Adipocyte (in vitro differentiated cells): ENCODE results near the gene MDM4.
A peak's percentile ranks its signal among the peaks of the same experiment; 100 is the strongest.

Source experiments
- DNase-seq: peaks from one replicate; pipeline ENCODE4 v3.0.0-alpha.2; 2015; ENCODE audit warnings: low read depth
- H3K27me3 ChIP-seq: replicated peaks from 2 replicates; pipeline ENCODE4 v1.7.0; 2013; ENCODE audit warnings: mild to moderate bottlenecking, low read length, moderate library complexity; ENCODE audit not compliant: control insufficient read depth, insufficient read depth
- H3K36me3 ChIP-seq: 2 replicates; pipeline ENCODE4 v1.7.0; 2013; ENCODE audit warnings: low read length, mild to moderate bottlenecking, moderate library complexity; ENCODE audit not compliant: control insufficient read depth, insufficient read depth, severe bottlenecking
- H3K4me1 ChIP-seq: 2 replicates; pipeline ENCODE4 v1.7.0; 2013; ENCODE audit warnings: mild to moderate bottlenecking, low read length, moderate library complexity; ENCODE audit not compliant: control insufficient read depth, insufficient read depth
- H3K4me3 ChIP-seq: 2 replicates; pipeline ENCODE4 v1.7.0; 2013; ENCODE audit warnings: mild to moderate bottlenecking, low read length, moderate library complexity
- H3K9ac ChIP-seq: 2 replicates; pipeline ENCODE4 v1.7.0; 2013; ENCODE audit warnings: mild to moderate bottlenecking, low read length, moderate library complexity
- H3K9me3 ChIP-seq: 2 replicates; pipeline ENCODE4 v1.7.0; 2013; ENCODE audit warnings: mild to moderate bottlenecking, low read length, moderate library complexity; ENCODE audit not compliant: control insufficient read depth

MDM4 gene

GRCh38 chr1:204493984-204494280 lies 22.3 kb upstream of the MDM4 start:
- peaks cover 17% of the 10 kb centered on the region for H3K4me1 ChIP-seq
- peaks cover 8% of the 10 kb centered on the region for H3K36me3 ChIP-seq
- no peaks in the 10 kb centered on the region for H3K9me3 ChIP-seq
- peak overlapping the region; percentile 89 for H3K9ac ChIP-seq
- H3K4me3 ChIP-seq, result peak overlapping the region; percentile 83
- peaks cover under 1% of the 10 kb centered on the region for H3K27me3 ChIP-seq
- peak; percentile 63 for DNase-seq

GRCh38 chr1:204494281-204495077 lies 21.7 kb upstream of the MDM4 start, which contains the start of gene PIK3C2B:
Gene PIK3C2B, minus strand, starts transcription at chr1:204494805. Its CDS starts 25,003 bp downstream, at chr1:204469802.
- Histone ChIP-seq H3K4me1 (peaks cover 17% of the 10 kb centered on the region), H3K27me3 (no peaks in the 10 kb centered on the region), H3K9ac (peak within 1 kb of the TSS; percentile 89), H3K4me3 (peak within 1 kb of the TSS; percentile 83), H3K36me3 (peaks cover 7% of the 10 kb centered on the region), H3K9me3 (no peaks in the 10 kb centered on the region)
- DNase-seq, result peak; percentile 90

DNA sequence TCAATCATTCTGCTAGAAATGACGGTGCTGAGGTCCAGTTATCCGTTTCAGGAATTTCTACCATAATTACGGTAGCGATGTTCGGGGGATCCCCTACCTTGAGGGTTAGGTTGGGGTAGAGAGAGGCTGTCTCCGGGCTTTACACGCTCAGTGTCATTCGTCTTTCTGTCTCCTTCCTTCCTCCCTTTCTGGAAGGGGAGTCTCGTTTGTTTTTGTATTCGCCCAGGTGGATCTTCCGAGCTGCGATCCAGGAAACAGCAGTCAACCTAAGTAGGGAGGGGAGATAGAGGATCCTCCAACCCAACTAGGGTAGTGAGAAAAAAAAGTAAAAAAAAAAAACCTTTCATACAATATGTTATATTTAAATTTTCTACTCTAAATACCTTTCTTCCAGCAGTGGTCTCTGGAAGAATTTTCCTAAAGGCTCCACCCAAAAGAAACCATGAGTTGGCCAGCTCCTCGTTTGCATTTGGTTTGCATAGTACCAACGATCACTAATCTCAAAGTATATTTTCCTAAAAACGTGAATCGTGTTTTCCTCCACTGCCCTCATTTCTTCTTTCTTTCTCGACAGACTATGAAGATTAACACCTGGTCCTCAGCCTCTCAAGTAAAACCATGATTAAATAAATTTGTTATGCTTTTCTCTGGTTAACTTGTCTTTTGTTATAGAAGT lies 21.0 kb upstream of the MDM4 start:
- H3K4me3 ChIP-seq, result peak overlapping the region; percentile 83
- H3K9ac ChIP-seq, result peak overlapping the region; percentile 89
- H3K9me3 ChIP-seq, result no peaks in the 10 kb centered on the region
- H3K27me3 ChIP-seq, result no peaks in the 10 kb centered on the region
- H3K4me1 ChIP-seq, result peaks cover 17% of the 10 kb centered on the region
- H3K36me3 ChIP-seq, result no peaks in the 10 kb centered on the region
- no peak for DNase-seq

DNA sequence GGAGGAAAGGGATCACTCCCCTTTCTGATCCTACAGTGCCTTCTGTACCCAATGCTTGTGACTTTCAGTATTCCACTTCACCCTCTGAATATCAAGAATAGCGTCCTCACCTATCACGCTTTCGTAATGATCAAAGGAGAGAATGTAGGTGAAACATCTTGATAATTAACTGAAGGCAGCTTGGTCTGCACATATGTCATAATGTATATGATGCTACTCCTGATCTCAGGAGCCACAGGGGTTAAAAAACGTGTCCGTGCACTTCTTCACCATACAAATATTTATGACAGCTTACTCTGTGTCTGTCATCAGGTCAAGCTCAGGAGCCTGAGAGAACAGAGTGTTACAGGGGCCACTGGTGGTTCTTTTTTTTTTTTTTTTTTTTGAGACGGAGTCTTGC lies 20.4 kb upstream of the MDM4 start:
- Histone ChIP-seq H3K4me3 (no peak overlapping the region), H3K36me3 (no peaks in the 10 kb centered on the region), H3K27me3 (no peaks in the 10 kb centered on the region), H3K9me3 (no peaks in the 10 kb centered on the region), H3K9ac (no peak overlapping the region), H3K4me1 (peaks cover 17% of the 10 kb centered on the region)
- DNase-seq, result no peak

- DNase-seq, result no peak
- Histone ChIP-seq H3K4me1 (peaks cover 3% of the 10 kb centered on the region), H3K9me3 (no peaks in the 10 kb centered on the region), H3K9ac (no peak overlapping the region), H3K36me3 (no peaks in the 10 kb centered on the region), H3K4me3 (no peak overlapping the region), H3K27me3 (no peaks in the 10 kb centered on the region)
These were observed 17.2 kb upstream of the MDM4 start for GRCh38 chr1:204498981-204499380.

DNA sequence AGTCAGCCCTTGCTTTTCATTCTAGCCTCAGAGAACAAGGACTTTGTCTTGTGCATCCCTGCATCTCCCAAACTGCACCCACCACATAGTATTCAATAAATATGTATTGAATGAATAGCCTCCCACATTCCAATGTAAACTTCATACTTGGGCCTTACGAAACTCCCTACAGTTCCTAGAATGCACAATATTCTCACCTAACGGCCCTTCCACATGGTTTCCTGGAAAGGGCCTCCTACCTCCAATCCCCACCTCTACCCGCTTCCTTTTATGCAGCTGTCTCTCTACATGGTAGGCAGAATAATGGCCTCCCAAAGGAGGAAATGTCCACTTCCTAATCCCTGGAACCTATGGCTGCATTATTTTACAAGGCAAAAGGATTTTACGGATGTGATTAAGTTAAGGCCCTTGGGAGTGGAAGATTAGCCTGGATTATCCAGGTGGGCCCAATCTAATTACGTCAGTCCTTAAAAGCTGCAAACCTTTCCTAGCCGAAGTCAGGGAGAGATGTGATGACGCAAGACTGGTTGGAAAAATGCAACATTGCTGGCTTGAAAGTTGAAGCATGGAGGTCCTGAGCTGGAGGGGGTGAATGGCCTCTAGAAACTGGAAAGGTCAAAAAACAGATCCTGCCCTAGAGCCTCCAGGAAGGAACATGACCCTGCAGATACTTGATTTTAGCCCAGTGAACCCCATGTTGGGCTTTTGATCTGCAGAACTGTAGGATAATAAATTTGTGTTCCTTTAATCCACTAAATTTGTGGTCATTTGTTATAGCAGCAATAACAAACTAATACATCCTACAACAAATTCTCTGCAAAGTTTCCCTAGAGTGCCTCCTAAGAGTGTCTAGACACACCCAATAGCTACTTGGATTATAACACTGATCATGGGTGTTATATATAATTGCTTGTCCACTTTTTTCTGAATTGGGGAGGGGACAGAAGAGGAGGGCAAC lies 16.4 kb upstream of the MDM4 start:
- Histone ChIP-seq H3K4me3 (no peak overlapping the region), H3K4me1 (peaks cover 3% of the 10 kb centered on the region), H3K36me3 (no peaks in the 10 kb centered on the region), H3K9ac (no peak overlapping the region), H3K9me3 (no peaks in the 10 kb centered on the region), H3K27me3 (no peaks in the 10 kb centered on the region)
- no peak for DNase-seq

DNA sequence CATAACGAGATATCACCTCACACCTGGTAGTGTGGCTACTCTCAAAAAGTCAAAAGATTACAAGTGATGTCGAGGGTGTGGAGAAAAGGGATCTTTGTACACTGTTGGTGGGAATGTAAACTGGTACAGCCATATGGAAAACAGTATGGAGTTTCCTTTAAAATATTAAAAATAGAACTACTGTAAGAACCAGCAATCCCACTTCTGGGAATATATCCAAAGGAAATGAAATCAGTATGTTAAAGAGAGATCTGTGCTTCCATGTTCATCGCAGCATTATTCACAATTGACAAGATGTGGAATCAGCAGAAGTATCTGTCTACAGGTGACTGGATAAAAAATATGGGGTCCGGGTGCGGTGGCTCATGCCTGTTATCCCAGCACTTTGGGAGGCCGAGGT lies 14.0 kb upstream of the MDM4 start:
- no peak overlapping the region for H3K4me3 ChIP-seq
- no peak overlapping the region for H3K9ac ChIP-seq
- peaks cover 3% of the 10 kb centered on the region for H3K4me1 ChIP-seq
- H3K36me3 ChIP-seq, result no peaks in the 10 kb centered on the region
- no peaks in the 10 kb centered on the region for H3K9me3 ChIP-seq
- no peaks in the 10 kb centered on the region for H3K27me3 ChIP-seq
- no peak for DNase-seq

DNA sequence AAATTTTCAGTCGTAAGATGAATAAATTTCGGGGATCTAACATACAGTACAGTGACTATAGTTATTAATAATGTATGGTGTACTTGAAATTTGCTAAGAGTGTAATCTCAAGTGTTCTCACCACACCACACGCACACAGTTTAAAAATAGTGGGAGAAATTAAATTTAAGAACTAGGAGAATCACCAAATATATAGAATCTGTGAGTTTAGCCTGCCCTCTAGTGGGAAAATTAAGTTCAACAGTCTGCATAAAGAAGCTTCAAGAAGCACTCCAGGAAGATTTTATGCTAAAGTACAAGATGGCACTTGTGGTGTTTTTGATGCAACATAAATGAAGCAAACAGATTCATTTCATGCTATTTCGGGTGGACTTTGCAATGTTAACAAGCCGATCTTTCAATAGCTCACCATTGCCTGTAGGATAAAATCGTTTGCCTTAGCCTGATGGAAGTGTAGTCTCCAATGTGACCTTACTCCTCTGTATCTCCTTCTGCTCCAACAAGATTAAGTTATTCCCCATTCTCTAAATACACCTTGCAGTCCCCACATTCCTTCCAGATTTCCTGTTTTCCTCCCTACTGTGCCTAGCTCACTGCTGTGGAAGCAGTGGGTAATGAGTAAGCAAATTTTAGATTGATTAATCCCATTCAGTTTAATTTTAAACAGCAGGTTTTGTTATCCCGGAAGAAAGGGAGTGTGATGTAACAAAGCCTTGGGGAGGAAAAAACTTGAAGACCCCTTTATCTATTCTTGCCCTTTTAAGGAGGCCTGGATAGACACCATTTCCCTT lies 12.9 kb upstream of the MDM4 start:
- Histone ChIP-seq H3K9me3 (no peaks in the 10 kb centered on the region), H3K4me3 (no peak overlapping the region), H3K36me3 (no peaks in the 10 kb centered on the region), H3K9ac (no peak overlapping the region), H3K27me3 (no peaks in the 10 kb centered on the region), H3K4me1 (peaks cover 8% of the 10 kb centered on the region)
- peak; percentile 92 for DNase-seq

- no peak for DNase-seq
- peaks cover 8% of the 10 kb centered on the region for H3K4me1 ChIP-seq
These were observed 12.2 kb upstream of the MDM4 start for GRCh38 chr1:204503913-204504519.

DNA sequence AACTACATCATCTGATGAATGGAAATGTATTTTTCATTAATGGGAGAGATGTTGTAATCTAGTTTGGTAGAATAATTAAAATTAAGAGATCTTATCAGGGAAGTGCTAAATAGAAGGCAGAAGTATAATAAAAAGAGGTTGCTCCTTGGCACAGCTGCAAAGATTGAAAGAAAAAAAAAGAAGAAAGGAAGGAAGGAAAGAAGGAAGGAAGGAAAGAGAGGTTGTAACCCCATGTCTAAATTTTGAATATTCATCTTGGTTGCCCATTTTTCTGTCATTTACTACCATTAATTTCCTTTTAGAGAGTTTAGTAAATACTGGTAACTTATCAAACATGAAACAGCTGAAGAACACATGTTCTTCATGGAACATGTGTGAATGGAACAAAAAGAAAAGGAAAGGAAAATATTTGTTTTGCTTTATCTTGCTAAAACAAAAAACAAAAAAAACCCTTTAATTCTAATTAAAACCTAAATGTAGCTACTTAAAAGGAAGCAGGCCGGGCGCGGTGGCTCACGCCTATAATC lies 10.5 kb upstream of the MDM4 start:
- Histone ChIP-seq H3K4me3 (peak overlapping the region; percentile 80), H3K36me3 (no peaks in the 10 kb centered on the region), H3K9me3 (no peaks in the 10 kb centered on the region), H3K4me1 (peaks cover 8% of the 10 kb centered on the region), H3K27me3 (no peaks in the 10 kb centered on the region), H3K9ac (peak overlapping the region; percentile 69)
- no peak for DNase-seq

More at GRCh38 chr1:204503913-204504519, 12.2 kb upstream of the MDM4 start:
- no peak overlapping the region for H3K9ac ChIP-seq
- H3K36me3 ChIP-seq, result no peaks in the 10 kb centered on the region
- H3K27me3 ChIP-seq, result no peaks in the 10 kb centered on the region
- no peaks in the 10 kb centered on the region for H3K9me3 ChIP-seq
- H3K4me3 ChIP-seq, result no peak overlapping the region
